GM19463 (cell line): ENCODE data around the gene SPRYD4.
"Not testable (repeated sequence)": the region's sequence is repeated elsewhere in the genome, so short reads cannot be mapped to it uniquely, and the experiment has no call there.

Experiments
- ATAC-seq: cut with Tn5 transposase; IDR thresholded peaks from one replicate; pipeline ENCODE4 v1.9.1; 2021; ENCODE audit warnings: mild to moderate bottlenecking, moderate library complexity; ENCODE audit not compliant: unreplicated experiment

Gene SPRYD4

GRCh38 chr12:56476143-56476542 lies 7.8 kb downstream of the SPRYD4 start:
- ATAC-seq = no peak

GRCh38 chr12:56476972-56477432 lies 8.6 kb downstream of the SPRYD4 start:
- ATAC-seq = no peak

GRCh38 chr12:56477521-56478225 lies 9.3 kb downstream of the SPRYD4 start:
- no peak for ATAC-seq

- ATAC-seq = no peak
Measured at GRCh38 chr12:56479625-56480024, 11.2 kb downstream of the SPRYD4 start.

- ATAC-seq = no peak
Measured at GRCh38 chr12:56484566-56484965, 16.2 kb downstream of the SPRYD4 start.

GRCh38 chr12:56486694-56487093 lies 18.3 kb downstream of the SPRYD4 start:
- ATAC-seq = no peak

GRCh38 chr12:56487448-56488040 lies 19.2 kb downstream of the SPRYD4 start:
- ATAC-seq = peak; percentile 32

GRCh38 chr12:56488041-56488955 lies 19.9 kb downstream of the SPRYD4 start, which contains the start of gene GLS2:
Gene GLS2 (minus strand): TSS chr12:56488161. CDS start chr12:56488118, 43 bp downstream.
- ATAC-seq = peak; percentile 89

- no peak for ATAC-seq
Measured at GRCh38 chr12:56490360-56490759, 22.0 kb downstream of the SPRYD4 start.

- not testable (repeated sequence) for ATAC-seq
Measured at GRCh38 chr12:56493409-56494105, 25.2 kb downstream of the SPRYD4 start.

- not testable (repeated sequence) for ATAC-seq
Measured at GRCh38 chr12:56494106-56494415, 25.7 kb downstream of the SPRYD4 start.

GRCh38 chr12:56494481-56494880 lies 26.1 kb downstream of the SPRYD4 start:
- not testable (repeated sequence) for ATAC-seq

GRCh38 chr12:56496704-56497103 lies 28.3 kb downstream of the SPRYD4 start:
- ATAC-seq = not testable (repeated sequence)

GRCh38 chr12:56498126-56498902 lies 29.9 kb downstream of the SPRYD4 start:
- ATAC-seq = not testable (repeated sequence)

GRCh38 chr12:56499452-56499851 lies 31.1 kb downstream of the SPRYD4 start:
- ATAC-seq = not testable (repeated sequence)

- ATAC-seq = not testable (repeated sequence)
Measured at GRCh38 chr12:56499879-56500278, 31.5 kb downstream of the SPRYD4 start.

- ATAC-seq = no peak
Measured at GRCh38 chr12:56510786-56511185, 42.4 kb downstream of the SPRYD4 start.

- ATAC-seq = not testable (repeated sequence)
Measured at GRCh38 chr12:56514014-56514318, 45.6 kb downstream of the SPRYD4 start.

GRCh38 chr12:56517854-56518253 lies 49.5 kb downstream of the SPRYD4 start:
- ATAC-seq = no peak

- no peak for ATAC-seq
Measured at GRCh38 chr12:56518570-56518969, 50.2 kb downstream of the SPRYD4 start.
